ENCODE measurements around the gene ABI3BP.

The ABI3BP gene

DNA sequence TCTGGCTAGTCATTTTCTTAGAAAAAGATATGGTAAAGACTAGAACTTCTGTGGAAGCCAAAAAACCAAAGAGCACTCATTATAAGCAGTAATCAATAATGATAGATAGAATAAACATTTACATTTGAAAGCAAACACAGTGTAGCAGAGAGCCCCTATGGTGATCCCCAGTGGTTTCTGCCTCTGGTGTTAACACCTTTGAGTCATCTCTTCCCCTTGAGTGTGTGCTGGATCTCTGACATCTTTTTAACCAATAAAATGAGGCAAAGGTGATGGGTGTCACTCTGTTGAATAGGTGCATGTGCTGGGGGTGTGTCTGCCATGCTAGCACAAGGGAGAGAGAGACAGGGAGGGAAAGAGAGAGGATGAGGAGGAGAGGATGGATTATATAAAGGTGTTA, 162.3 kb downstream of the ABI3BP start:
- DNase-seq: no peak

DNA sequence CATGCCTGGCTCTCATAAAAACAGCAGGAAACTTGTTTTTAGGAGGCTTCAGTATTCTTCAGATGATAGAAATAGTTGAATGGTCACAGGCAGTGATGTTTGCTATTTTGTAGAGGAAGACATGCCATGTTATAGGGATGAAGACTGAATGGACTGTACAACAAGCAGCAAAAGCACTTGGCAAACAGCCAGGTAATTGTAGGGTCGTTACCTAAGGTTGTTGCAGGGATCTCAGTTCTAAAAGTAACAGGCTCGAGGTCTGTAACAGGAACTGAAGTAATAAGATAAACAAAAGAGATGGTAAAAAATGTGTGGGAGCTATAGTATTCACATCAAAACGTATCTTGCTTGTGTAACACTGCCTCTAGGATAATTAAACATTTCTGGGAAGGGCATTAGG, 167.6 kb downstream of the ABI3BP start:
- DNase-seq: no peak

DNA sequence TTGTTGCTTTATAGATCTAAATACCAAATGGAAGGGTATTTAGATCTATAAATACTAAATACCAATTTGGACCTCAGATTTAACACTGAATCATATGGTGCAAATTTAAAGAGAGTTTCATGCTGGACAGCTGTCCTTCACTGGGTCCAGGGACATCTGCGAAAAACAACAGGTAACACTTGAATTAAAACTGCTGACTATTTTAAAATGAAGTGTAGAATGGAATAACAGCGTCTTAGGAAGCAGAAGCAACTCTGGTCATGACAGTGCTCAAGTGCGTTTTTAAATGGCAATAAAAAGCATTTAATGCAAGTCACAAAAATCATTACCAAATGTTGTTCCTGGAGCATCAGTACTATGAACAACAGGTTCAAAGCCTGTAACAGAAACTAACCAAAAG, 177.6 kb downstream of the ABI3BP start:
- DNase-seq: no peak

DNA sequence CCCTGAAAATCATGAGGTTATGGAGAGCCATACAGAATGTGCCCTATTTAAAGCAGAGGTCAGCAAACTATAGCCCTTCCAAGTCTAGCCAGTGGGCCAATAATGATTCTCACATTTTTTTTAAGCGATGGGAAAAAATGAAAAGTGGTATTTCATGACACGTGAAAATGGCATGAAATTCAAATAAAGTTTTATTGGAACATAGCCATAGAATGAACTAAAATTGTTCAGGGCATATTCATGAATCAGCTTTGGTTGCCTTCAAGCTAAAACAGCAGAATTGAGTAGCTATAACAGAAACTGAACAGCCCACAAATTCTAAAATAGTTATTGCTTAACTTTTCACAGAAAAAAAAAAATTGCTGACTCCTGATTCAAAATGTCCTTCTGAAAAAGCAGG, 179.4 kb downstream of the ABI3BP start:
- DNase-seq: no peak

DNA sequence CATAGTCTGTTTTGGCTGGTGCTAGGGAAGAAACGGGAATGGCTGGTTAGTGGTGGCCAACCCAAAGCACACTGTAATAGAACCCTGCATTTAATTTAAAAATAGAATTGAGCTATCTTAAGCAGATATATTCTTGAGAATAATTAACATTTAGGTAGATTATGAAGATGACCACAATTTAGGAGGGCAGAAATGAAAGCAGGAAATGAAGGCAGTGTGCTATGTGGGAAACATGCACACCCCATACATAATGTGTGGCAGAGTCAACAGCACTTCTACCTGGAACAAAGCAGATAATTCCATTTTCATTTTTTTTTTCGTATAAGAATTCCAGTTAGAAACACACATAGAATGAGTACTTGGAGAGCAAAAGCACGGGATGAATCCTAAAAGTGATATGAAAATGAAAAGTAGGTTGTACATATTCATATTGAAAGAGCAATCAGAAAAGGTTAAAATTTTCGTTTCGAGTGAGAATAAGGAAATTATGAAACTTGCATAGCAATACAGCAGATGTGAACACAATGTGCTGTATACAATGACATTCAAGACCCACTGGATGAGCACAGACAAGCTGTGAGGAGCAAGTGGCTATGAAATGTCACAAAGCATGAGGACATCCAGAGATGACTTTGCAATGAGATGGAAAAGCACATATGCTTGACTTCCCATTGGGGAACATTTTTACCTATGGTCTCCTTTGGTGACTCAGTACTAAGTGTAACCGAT, 181.3 kb downstream of the ABI3BP start:
- DNase-seq: no peak

DNA sequence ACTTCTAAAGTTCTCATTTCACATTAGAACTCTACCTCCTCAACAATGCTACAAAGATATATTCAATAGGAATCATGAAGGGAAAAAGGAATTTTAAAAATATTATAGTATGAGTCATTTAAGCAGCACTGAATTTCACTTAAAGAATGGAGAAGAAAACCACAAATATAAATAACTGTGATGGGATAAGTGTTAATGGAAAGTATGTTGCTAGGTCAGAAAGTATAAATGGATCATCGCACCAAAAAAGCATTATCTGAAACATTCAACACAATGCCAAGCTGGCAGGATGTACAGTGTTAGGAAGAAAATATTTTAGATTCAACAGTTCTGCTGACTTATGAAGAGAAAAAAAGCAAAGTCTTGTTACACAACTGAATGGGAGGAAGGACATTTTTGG, 182.6 kb downstream of the ABI3BP start:
- no peak for DNase-seq

DNA sequence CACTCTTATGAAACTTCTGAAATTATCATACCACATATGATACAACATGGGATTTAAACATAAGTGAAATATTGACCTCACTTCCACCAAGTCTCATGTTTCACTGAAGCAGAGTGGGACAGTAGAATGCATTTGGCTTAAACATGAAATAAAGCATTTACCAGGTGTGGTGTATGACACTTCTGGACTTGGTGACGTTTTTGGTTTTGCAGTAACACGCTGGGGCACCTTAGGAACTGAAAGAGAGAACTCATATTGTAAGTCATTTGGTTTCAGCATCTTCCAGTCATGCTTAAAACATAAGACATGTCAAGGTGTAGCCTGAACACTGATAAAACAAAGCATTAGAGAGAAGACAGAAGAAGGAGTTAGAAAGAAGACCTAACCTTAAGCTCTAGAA, 188.6 kb downstream of the ABI3BP start:
- DNase-seq: no peak

DNA sequence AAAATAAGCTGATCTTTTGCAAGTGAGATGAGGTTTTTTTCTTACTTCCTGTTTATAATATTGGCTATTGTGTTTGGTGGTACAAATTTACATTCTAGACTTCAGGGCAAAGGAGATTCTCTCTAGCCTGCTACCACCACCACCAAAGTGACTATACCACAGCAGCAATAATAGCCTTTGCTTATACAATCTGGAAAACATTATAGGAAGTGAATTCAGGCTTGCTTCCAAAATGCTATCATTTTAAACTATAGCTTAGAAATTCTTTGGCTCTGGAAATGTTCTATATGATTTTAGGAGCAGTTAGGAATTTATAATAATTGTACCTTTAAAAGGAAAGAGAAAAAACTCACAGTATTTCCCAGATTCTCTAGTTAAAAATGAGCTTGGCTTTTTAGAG, 189.5 kb downstream of the ABI3BP start:
- DNase-seq: no peak

DNA sequence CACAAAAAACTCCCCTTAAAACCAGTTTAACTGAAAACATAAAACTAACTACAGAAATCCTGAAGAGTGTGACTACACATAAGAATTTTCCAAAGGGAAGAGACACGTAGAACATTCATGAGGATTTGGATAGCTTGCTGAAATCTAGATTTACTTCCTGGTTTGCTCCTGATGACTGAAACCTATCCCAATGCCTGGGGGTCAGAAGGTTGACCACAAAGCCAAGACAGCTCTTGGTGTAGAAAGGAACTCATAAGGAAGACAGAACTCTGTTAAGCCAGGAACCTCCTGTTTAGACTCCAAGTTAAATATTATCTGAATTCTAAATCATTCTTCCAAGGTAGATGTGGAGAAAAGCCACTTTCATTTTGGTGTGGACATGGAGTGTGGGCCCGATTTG, 191.1 kb downstream of the ABI3BP start:
- DNase-seq: no peak

DNA sequence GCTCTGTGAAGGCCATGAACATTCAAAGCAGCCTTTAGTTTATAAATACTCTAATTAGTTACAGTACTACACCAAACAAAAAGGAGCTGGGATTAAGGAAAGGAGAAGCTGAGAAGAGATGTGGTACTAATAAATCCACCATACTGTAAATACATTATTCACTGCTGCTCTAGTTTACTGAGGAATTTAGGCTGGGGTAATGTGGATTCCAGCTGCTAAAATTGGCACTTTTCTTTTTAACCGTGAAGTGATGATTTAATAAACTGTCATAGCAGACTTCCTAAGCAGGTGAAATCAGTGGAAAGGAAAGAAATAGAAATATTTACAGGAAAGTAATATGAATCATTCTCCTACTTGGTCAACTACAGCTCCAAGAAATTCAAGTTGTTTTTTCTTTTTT, 195.2 kb downstream of the ABI3BP start:
- DNase-seq: no peak

DNA sequence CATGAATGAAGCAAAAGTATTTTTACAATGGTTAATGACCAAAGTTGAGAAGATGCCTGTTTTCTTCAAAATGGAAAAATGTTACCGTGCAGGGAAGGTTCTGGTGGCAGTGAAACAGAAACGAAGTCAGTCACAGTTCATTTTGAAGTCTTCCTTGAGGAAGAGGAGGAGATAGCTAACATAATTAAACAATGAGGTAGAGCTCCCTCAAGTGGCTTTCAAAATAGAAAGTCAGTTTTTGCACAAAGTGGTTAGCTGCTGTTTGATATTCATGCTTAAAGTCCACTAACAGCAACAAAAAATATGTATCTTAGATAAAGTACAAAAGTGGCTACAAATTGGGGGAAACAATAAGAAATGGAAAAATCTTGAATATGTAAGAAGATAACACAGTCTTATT, 196.7 kb downstream of the ABI3BP start:
- DNase-seq: peak in 1 of 5 donors; percentile 12

DNA sequence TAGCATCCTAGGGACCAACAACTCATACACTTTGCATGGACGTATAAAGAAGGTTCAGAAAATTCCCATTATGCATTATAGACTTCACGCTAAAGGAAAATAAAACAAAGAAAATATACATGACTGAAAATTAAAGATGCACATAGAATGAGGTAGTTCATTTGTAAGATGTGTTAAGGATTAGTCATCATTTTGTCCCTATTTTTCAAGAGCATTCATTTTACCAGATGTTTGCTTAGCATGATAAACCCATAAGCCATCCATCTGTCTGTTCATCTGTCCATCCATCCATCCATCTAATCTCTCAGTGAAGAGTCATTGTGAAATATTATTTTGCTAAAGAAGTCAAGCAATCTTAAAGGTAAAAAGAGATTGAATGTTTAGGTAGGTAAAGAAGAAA, 203.6 kb downstream of the ABI3BP start:
- DNase-seq: no peak

DNA sequence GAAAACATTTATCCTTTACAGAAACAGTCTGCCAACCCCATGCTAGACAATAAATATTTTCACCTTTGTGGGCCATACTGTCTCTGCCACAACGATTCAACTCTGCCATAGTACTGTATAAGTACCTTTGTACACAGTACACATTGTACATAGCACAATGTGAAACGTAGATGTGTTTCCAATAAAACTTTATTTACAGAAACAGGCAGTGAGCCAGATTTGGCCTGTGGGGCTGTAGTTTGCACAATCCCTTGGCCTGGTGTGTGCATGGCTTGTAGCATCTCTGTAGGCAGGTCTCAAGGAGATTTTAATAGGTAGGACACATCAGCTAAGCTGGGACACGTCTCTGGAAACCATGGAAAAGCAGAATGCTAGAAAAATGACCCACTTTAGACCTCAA, 209.6 kb downstream of the ABI3BP start:
- no peak for DNase-seq

DNA sequence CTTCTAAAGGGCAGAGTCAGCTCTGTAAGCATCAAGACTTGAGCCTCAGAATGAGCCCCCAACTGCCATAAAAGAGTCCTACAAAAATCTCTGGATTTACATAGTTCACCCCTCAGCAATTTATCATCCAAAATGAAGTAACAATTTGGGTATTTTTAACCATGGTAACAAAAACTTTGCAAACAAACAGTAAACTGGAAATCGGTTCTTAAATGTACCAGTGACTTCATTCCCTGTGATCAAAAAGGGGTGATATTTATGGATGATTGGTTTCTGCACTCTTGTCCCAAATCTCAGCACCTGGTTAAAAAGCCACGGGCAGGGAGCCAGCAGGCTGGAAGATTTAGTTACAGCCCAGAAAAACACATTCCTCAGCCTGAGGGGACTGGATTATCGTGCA, 210.3 kb downstream of the ABI3BP start:
- no peak for DNase-seq

DNA sequence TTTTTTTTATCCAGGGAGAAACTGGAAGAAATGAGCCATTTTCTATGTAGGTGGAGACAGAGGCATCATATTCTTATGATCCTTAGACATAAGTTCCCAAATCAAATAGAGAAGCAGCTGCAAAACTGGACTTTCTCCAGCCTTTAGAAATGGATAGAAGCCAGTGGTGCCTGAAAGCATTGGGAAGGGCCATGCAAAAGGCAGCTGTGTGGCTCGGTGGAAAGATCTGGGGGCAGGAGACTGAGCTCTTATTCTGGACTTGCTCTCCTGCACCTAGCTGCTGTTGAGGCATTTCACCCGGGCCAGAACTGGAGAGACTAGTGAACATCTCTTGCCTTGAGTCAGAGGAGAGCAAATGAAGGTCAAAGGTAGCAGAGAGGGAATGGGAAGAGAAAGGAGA, 210.9 kb downstream of the ABI3BP start:
- DNase-seq: no peak

DNA sequence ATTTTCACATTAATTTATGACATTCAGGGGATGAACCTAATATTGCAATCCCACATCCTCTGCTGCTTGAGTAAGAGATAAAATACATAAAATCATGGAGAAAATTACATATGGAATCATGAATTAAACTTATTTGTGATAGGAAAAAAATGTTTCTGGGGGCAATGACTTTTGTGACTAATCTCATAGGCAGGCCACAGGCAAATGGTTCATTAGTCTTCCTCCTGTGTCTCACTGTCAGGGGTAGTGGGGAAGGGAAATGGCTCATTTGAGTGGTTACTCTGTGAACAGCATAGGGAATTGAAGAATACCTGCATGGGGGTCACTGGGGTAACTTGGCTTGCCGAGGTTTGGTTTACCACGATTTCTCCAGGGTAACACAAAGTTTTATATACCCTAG, 211.9 kb downstream of the ABI3BP start:
- DNase-seq: no peak

DNA sequence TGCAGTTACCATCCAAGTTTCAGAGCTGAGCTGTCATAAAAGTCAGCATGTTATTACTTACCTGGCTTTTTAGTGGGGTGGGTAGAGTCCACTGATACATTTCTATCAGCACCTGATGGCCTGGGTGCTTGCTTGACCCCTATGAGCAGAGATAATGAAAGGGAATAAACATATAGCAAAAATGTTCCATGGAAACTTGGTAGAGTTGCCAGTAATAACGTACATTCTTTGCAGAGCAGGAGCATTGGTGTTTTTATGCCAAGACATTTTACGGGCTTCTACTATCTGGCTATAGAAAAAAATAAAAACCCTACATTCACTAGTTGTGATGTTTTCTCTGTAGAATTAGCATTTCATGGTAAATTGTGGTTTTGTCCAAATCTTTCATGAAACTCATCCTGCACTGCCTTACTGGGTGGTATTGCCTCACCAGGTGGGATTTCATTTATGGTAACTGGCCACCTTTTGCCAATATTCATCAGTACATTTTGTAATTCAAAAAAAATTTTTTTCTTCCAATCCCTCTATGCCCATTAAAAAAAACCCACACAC, 213.1 kb downstream of the ABI3BP start:
- no peak for DNase-seq

DNA sequence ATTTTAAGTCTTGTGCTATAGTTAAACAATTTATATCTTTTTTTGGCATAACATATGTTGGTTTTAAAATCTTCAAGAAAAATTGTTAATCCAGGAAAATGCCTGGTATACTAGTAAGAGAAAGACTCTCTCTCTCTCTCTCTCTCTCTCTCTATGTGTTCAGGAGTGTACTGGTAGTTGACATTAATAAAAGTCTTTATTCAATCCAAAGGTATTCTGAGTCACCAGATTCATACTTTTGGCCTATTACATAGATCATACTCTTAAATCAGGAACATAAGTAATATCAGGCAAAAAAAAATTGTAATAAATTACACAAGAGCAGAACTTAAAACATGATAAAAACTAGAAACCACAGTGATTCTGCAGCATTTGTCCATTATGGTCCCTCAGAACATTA, 213.7 kb downstream of the ABI3BP start:
- DNase-seq: no peak

DNA sequence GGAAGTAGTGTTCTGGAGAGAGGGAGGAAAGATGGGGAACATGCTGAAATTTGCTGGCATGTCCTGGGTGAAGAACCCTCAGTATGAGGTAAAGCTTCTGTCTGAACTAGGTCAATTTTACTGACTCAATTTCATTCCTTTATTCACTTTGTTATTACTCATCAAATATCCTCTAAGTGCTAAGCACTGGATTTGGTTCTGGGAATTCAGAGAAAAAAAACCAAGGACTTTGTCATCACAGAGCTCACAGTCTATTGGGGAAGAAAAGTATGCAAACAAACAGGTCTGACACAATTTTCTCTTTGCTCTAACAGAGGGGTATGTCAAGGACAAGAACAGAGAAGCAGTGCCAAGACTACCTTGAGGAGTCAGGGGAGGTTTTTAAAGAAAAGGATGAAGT, 215.9 kb downstream of the ABI3BP start:
- DNase-seq: no peak

DNA sequence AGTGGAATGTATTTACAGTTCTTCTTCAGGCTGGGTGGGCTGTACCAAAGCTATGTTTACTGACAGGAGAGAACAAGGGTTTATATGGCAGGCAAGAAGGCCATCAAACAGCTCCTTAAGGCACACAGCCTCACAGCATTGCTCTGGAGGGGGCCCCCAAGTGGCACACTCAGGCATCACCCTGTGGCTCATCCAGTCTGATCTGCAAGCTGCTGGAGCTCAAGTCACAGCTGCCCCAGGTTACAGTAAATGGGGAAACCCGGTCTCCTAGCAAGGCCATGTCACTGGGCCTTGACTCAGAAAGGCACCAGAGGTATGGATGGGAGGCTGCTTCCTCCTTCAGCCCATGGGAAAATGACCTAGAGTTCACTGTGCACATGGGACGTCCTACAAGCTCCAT, 216.5 kb downstream of the ABI3BP start:
- DNase-seq: no peak

DNA sequence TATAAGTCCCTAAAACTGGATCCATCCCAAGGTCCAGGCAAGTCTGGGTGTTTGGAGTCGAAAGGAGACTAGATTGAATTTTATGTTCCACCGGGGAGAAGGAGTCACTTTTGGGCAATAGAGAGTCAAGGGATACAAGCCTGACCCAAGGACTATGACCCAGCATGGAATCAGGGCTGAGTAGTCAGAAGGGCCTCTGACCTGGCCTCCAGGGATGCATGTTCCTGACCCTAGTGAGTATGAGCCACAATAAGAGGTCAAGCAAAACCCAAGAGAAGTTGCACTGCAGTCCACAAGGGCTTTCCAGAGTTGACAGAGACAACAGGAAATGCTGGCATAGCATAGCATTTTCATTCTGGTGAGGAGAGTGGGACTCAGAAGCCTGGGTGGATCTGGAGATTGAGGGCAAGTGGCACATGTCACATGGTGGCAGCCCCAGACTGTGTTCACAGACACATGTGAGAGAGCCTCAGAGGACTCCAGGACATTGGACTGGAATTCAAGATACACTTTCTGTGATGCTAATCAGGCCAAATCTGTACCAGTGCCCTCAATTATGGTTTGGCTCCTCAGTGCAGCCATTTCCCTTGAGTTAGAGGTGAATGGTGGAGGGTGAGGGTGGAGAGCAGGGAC, 217.0 kb downstream of the ABI3BP start:
- DNase-seq: no peak

DNA sequence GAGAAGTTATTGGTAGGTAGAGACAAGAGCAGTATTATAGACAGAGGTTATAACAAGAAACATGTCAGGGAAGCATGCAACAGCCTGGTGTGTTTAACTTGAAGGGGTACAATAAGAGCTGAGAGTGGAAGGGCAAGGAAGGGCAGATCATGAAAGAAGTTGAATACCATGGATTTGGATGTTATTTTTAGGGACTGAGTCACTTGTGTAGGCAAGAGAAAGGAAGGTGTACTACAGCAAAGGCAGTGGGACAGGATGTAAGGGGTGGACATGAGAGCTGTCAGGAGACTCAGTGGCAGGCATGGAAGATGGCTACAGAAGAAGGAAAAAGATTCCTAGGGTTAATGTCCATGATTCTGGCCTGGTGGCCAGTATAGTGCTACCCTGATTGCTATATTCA, 217.6 kb downstream of the ABI3BP start:
- DNase-seq: no peak

DNA sequence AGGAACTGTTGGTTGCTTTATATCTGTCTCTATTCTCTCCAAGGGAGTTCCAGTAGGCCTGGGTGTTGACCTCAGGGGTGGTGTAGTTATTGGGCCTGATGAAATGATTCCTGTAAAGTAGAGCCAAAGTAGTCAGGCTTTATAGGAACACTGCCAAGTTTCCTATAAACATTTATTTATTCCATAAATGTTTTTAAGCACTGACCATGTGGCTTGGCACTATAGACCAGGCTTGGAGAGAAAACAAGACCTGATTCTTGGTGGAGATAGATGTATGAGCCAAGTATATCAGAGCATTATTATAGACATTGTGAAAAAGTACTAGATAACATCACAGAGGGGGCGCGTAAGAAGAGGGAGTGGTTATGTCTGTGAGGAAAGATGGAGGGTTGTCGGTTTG, 218.0 kb downstream of the ABI3BP start:
- no peak for DNase-seq

DNA sequence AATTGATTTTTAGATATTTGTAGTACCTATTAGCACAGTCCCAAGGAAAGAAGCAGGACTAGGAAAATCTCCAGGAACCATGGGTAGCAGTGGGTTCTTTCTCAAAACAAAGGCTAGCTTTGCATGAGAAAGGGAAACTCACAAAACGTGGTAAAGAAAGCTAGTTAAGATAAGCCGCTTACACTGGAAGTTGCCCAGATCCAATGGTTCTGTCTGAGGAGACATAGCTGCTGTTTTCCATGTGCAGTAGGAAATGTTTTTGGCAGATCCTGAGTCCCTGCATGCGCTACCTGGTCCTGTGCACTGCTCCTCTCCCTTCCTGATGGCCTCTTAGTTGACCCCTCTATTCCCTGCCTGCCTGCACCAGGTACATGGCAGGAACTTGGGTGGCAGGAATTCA, 223.5 kb downstream of the ABI3BP start:
- DNase-seq: no peak

DNA sequence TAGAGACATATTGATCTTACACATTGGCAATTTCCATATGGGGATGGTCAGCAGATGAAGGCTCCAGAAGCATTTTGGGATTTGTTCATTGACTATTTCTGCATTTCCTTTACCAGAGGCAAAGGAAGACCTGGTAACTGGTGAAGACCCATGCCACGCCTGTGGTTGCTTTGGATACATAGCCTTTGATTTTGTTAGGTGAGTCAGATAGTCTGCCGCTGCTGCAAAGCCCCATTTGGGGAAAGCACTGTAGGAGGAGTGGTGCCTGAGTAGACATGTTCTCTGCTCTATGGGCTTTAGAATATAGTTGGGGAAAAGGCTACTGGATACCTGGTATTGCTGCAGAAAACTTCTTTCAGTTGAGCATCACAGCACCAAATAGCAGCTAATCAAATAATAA, 227.2 kb downstream of the ABI3BP start:
- DNase-seq: no peak

Data from T-helper 1 cell (primary cell).